ENCODE measurements around the gene PRDM15.

PRDM15 gene

DNA sequence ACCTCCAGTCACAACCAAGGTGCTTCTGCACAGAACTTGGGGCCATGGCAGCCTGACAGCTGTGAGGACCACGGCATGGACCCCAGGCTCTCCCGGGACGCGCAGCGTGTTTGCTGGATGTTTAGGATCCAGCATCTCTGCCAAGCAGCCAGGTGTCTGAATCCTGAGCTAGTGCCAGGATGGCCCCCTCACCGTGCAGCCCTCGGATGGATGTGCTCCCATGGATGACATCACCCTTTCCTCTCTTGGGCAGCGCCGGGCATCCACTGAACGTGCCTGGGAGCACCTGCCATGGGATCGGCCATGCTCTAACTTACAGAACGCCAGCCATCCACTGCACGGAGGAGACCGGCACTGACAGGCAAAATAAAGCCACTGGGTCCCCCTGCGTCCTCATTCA lies 53.9 kb downstream of the PRDM15 start:
- Mint-ChIP-seq H3K27me3 (ENCODE audit: low read depth, poor library complexity) (no peaks in the 10 kb centered on the region), H3K36me3 (ENCODE audit: low read depth) (peaks cover 19% of the 10 kb centered on the region), H3K9me3 (no peaks in the 10 kb centered on the region), H3K4me3 (no peak overlapping the region), H3K4me1 (peaks cover 13% of the 10 kb centered on the region), H3K27ac (no peak overlapping the region)
- TF ChIP-seq, protein P1, sequence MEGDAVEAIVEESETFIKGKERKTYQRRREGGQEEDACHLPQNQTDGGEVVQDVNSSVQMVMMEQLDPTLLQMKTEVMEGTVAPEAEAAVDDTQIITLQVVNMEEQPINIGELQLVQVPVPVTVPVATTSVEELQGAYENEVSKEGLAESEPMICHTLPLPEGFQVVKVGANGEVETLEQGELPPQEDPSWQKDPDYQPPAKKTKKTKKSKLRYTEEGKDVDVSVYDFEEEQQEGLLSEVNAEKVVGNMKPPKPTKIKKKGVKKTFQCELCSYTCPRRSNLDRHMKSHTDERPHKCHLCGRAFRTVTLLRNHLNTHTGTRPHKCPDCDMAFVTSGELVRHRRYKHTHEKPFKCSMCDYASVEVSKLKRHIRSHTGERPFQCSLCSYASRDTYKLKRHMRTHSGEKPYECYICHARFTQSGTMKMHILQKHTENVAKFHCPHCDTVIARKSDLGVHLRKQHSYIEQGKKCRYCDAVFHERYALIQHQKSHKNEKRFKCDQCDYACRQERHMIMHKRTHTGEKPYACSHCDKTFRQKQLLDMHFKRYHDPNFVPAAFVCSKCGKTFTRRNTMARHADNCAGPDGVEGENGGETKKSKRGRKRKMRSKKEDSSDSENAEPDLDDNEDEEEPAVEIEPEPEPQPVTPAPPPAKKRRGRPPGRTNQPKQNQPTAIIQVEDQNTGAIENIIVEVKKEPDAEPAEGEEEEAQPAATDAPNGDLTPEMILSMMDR (IDR thresholded peaks at IDR 0.05): no peak
- no peak for DNase-seq

DNA sequence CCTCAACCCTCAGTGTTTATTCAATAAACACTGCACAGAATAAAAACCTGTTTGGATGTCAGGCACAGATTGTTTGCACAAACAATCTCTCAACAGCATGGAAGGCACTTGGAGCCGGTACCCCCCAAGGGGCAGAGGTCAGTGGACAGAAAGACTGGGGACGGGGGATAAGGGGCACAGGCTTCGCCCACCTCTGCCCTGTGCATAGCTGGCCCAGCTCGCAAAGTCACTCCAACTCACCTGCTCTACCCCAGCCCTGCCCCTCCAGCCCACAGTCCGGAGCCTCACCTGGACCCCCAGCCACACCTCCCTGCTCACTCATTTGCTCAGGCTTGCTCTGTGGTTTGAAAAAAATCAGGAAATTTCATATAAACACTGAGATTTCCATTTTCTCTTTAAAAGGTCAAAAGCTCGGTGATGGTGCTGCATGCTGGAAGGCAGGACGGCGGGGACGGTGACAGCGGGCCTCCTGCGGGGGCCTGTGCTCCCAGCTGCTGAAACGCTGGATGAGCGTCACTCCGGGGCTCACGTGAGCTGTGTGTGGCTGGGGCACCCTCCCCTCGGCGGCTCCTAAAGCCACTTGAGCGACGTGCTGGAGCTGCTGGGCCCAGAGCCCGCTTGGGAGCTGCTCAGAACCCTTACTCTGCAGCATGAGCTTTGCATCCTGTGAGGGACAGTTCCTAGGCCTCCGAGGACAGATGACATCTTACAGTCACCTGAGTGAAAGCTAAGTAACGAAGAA lies 54.5 kb downstream of the PRDM15 start:
- no peak overlapping the region for H3K4me3 Mint-ChIP-seq
- DNase-seq: no peak

GRCh38 chr21:41823906-41824305 lies 55.2 kb downstream of the PRDM15 start:
- H3K4me3 Mint-ChIP-seq: no peak overlapping the region
- TF ChIP-seq, protein P1 (IDR thresholded peaks at IDR 0.05): no peak
- no peaks in the 10 kb centered on the region for H3K9me3 Mint-ChIP-seq
- peaks cover 13% of the 10 kb centered on the region for H3K4me1 Mint-ChIP-seq
- H3K36me3 Mint-ChIP-seq (ENCODE audit: low read depth): peaks cover 19% of the 10 kb centered on the region
- peak overlapping the region; percentile 10 for H3K27ac Mint-ChIP-seq
- no peaks in the 10 kb centered on the region for H3K27me3 Mint-ChIP-seq (ENCODE audit: low read depth, poor library complexity)
- no peak for DNase-seq

More for the DNA sequence above, 54.5 kb downstream of the PRDM15 start:
- no peaks in the 10 kb centered on the region for H3K27me3 Mint-ChIP-seq (ENCODE audit: low read depth, poor library complexity)
- peaks cover 13% of the 10 kb centered on the region for H3K4me1 Mint-ChIP-seq
- peaks cover 19% of the 10 kb centered on the region for H3K36me3 Mint-ChIP-seq (ENCODE audit: low read depth)
- H3K27ac Mint-ChIP-seq: no peak overlapping the region
- H3K9me3 Mint-ChIP-seq: no peaks in the 10 kb centered on the region
- TF ChIP-seq, protein P1 (IDR thresholded peaks at IDR 0.05): no peak

- DNase-seq: no peak
- TF ChIP-seq, protein P1 (IDR thresholded peaks at IDR 0.05): no peak
- Mint-ChIP-seq H3K36me3 (ENCODE audit: low read depth) (peaks cover 19% of the 10 kb centered on the region), H3K27ac (no peak overlapping the region), H3K27me3 (ENCODE audit: low read depth, poor library complexity) (no peaks in the 10 kb centered on the region), H3K9me3 (no peaks in the 10 kb centered on the region), H3K4me1 (peaks cover 13% of the 10 kb centered on the region), H3K4me3 (no peak overlapping the region)
Observed at GRCh38 chr21:41823166-41823565, 56.0 kb downstream of the PRDM15 start.

DNA sequence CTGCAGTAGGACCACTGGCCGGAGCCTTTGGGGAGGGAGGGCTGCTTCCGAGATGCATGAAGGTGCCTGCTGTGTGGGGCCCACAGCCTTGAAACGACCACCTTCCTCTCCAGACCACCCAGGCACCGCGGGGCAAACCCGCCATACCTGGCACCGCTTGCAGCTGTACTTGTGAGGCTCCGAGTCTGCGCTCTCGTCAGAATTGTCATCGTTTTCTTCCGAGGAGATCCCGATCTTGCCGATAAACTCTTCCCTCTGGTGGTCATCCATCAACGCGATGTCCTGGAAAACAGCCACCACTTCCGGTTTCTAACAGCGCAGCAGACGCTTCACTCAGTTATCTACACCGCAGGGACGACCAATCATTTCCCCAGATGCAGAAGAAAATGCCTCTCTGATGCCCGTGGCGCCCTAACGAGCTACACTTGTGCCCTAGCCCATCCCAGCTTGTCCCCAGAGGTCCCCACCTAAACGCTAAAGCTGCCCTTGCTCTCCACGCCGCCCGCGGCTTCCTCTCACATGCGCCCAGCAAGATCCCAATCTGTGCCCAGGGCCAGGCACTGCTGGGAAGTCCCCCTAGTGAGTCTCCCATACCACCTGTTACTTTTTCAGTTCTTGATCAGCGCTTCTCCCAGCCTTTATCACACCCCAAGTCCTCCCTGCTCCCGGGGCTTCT lies 57.2 kb downstream of the PRDM15 start:
- Mint-ChIP-seq H3K27ac (peak overlapping the region; percentile 13), H3K36me3 (ENCODE audit: low read depth) (peaks cover 19% of the 10 kb centered on the region), H3K4me1 (peaks cover 13% of the 10 kb centered on the region), H3K27me3 (ENCODE audit: low read depth, poor library complexity) (no peaks in the 10 kb centered on the region), H3K4me3 (no peak overlapping the region), H3K9me3 (no peaks in the 10 kb centered on the region)
- DNase-seq: no peak
- TF ChIP-seq, protein P1 (IDR thresholded peaks at IDR 0.05): no peak

Measured in nephron progenitor cell (in vitro differentiated cells).